Fibroblast of the aortic adventitia (primary cell): Measurements from ENCODE around the gene KRTAP13-2. TPM values are rescaled to one million over a fixed set of nuclear protein-coding genes. Genes with fewer than 3 reads are reported as not detected.

Experiments used
- DNase-seq: peaks from one replicate; pipeline ENCODE4 v3.0.0-alpha.2; 2010; ENCODE audit warnings: low read depth
- H3K4me3 ChIP-seq: 2 replicates; pipeline ENCODE4 v1.5.1; 2011; ENCODE audit warnings: low read depth, mild to moderate bottlenecking, control low read depth, low read length, moderate library complexity
- CTCF ChIP-seq: IDR thresholded peaks from 2 replicates; pipeline ENCODE4 v1.5.1; 2011; ENCODE audit warnings: mild to moderate bottlenecking, low read length, control low read depth, inconsistent platforms; ENCODE audit not compliant: insufficient read depth
- total RNA-seq: library from RNA; depleted of rRNA; stranded (reverse); fragments of >200 nt; gene quantifications from 2 replicates; pipeline ENCODE4 v1.2.3, GENCODE V29; 2012; ENCODE audit warnings: low replicate concordance

KRTAP13-2 gene
- not detected in 2 replicates for total RNA-seq

GRCh38 chr21:30372139-30372770, at the start of gene KRTAP13-2:
TSS of gene KRTAP13-2 (minus strand) at chr21:30372271. CDS start at chr21:30372213, 58 bp downstream.
- TF ChIP-seq CTCF: no peak
- no peak for DNase-seq
- H3K4me3 ChIP-seq: no peak within 1 kb of the TSS

DNA sequence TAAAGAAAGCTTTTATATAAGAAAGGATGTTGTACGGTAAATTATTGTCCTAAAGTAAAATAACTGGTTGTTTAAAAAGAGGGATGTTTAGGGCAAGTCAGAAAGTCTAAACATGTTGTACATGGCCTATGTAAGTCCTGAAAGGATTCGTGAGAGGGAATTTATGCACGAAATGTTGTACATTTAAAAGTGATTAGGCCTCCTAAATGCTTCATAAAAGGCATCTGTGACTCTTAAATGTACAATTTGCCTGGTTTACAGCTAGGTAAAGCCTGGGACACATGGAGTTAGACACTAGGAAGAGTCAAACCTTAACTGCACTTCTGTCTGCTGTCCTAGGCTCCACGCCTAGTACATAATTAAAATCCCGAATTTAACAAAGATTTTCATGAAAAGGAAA, 43.9 kb upstream of the KRTAP13-2 start:
- no peak for TF ChIP-seq CTCF
- no peak for DNase-seq
- no peak overlapping the region for H3K4me3 ChIP-seq

GRCh38 chr21:30408782-30409494, 36.9 kb upstream of the KRTAP13-2 start:
- TF ChIP-seq CTCF: no peak
- peak; percentile 1 for DNase-seq
- no peak overlapping the region for H3K4me3 ChIP-seq

- TF ChIP-seq CTCF: no peak
- DNase-seq: no peak
- no peak within 1 kb of the TSS for H3K4me3 ChIP-seq
Measured at GRCh38 chr21:30395731-30396130, 23.7 kb upstream of the KRTAP13-2 start, which contains the start of gene KRTAP13-1. TSS of gene KRTAP13-1 (plus strand) at chr21:30396031. CDS start at chr21:30396087, 56 bp downstream.

DNA sequence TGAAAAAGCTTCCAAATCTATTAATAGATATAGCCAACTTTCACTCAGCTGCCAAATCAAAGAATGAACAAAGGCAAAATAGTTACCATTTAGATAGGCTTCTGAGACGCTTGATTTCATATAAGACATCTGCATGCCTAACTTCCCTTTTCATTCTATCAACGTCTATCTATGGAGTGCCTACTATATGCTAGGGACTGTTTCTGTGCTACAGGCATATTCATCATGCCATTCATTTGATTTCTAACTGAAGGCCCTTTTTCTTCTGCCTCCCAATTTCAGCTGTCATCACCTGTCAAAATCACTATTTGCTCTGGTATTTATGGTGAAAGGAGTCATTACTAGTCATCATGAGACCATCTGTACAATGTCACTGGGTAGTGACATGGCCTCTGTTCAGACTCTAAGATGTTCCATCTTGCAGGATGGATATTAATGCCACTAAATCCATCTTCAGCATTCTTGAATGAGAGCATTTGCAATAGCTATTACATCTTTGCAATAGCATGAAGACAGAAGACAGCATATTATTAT, 19.5 kb upstream of the KRTAP13-2 start:
- no peak for DNase-seq
- TF ChIP-seq CTCF: no peak
- no peak overlapping the region for H3K4me3 ChIP-seq

- no peak for TF ChIP-seq CTCF
- H3K4me3 ChIP-seq: no peak overlapping the region
- DNase-seq: no peak
Measured at GRCh38 chr21:30382201-30382600, 10.1 kb upstream of the KRTAP13-2 start.
